Measurements from ENCODE around the gene CHORDC1. TPM values are rescaled to one million over a fixed set of nuclear protein-coding genes. Genes with fewer than 3 reads are reported as not detected.

CHORDC1 gene
- total RNA-seq, 2 experiments from 2014 or later: 62.0 to 86.2 TPM

DNA sequence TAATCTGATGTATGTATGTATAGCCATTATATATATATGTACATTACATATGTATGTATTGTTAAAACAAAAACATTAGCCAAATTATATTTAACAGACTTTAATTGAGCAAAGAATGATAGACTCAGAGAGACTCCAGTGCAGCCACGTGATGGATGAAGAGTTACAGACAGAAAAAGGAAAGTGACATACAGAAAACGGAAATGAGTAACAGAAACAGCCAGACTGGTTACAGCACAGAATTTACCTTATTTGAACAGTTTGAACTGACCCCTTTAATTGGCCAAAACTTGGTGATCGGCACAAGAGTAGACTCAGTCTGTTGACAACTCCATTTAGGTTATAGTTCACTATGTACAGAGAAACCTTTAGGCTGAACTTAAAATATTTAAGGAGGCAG lies 35.0 kb downstream of the CHORDC1 start:
- intact Hi-C loops (cut with micrococcal nuclease; ENCODE audit: unreplicated experiment): no loop called here
- no peaks in the 10 kb centered on the region for H3K4me1 ChIP-seq (ENCODE audit: insufficient read depth, low read length, poor library complexity, severe bottlenecking)
- no peaks in the 10 kb centered on the region for H3K79me2 ChIP-seq (ENCODE audit: insufficient read depth, low read depth, low read length)
- TF ChIP-seq CTCF (conservative IDR thresholded peaks at IDR 0.05; ENCODE audit: low read length): no peak
- no peak for TF ChIP-seq EZH2phosphoT487 (IDR thresholded peaks at IDR 0.05; ENCODE audit: borderline replicate concordance, low read depth, low read length)
- no peaks in the 10 kb centered on the region for H3K9me2 ChIP-seq (ENCODE audit: insufficient read depth, low read length)
- DNase-seq (ENCODE audit: low spot score): no peak
- ChIA-PET CTCF (ENCODE audit: unreplicated experiment) (no interaction called here), POLR2A (no interaction called here)
- BruUV-seq (replicated peaks): no TSS peak
- H4K20me1 ChIP-seq (ENCODE audit: insufficient read depth, low read length): no peaks in the 10 kb centered on the region
- H2AFZ ChIP-seq (ENCODE audit: low read length): no peak overlapping the region
- H3K4me3 ChIP-seq (ENCODE audit: low read depth, low read length, poor library complexity, severe bottlenecking): no peak overlapping the region
- 0 out of 2 replicates have a peak, but pooled peaks cover 4% of the 10 kb centered on the region for H3K36me3 ChIP-seq (ENCODE audit: insufficient read depth, low read length)
- H3K4me2 ChIP-seq (ENCODE audit: low read length): no peak overlapping the region
- H3K27ac ChIP-seq (ENCODE audit: low read depth, low read length, poor library complexity, severe bottlenecking): no peak overlapping the region
- H3K9me3 ChIP-seq (ENCODE audit: low read length): no peaks in the 10 kb centered on the region

- H3K27ac ChIP-seq (ENCODE audit: low read depth, low read length, poor library complexity, severe bottlenecking): no peak overlapping the region
- H4K20me1 ChIP-seq (ENCODE audit: insufficient read depth, low read length): no peaks in the 10 kb centered on the region
- no peak for DNase-seq (ENCODE audit: low spot score)
- intact Hi-C loops (cut with micrococcal nuclease; ENCODE audit: unreplicated experiment): no loop called here
- no peaks in the 10 kb centered on the region for H3K9me3 ChIP-seq (ENCODE audit: low read length)
- TF ChIP-seq EZH2phosphoT487 (IDR thresholded peaks at IDR 0.05; ENCODE audit: borderline replicate concordance, low read depth, low read length) (no peak), CTCF (conservative IDR thresholded peaks at IDR 0.05; ENCODE audit: low read length) (no peak)
- no peaks in the 10 kb centered on the region for H3K36me3 ChIP-seq (ENCODE audit: insufficient read depth, low read length)
- H3K4me2 ChIP-seq (ENCODE audit: low read length): no peak overlapping the region
- no peaks in the 10 kb centered on the region for H3K79me2 ChIP-seq (ENCODE audit: insufficient read depth, low read depth, low read length)
- H3K4me3 ChIP-seq (ENCODE audit: low read depth, low read length, poor library complexity, severe bottlenecking): no peak overlapping the region
- no peak overlapping the region for H2AFZ ChIP-seq (ENCODE audit: low read length)
- no peaks in the 10 kb centered on the region for H3K9me2 ChIP-seq (ENCODE audit: insufficient read depth, low read length)
- no TSS peak for BruUV-seq (replicated peaks)
- CTCF ChIA-PET (ENCODE audit: unreplicated experiment): no interaction called here
- H3K4me1 ChIP-seq (ENCODE audit: insufficient read depth, low read length, poor library complexity, severe bottlenecking): no peaks in the 10 kb centered on the region
- POLR2A ChIA-PET: interaction anchor here (0.8 kb wide), 1 partner anchor 11 kb away, joined by 3 read pairs; no protein-coding TSS in a partner anchor
Measured at GRCh38 chr11:90179923-90180322, 42.9 kb downstream of the CHORDC1 start.

- no peak for DNase-seq (ENCODE audit: low spot score)
- H3K79me2 ChIP-seq (ENCODE audit: insufficient read depth, low read depth, low read length): no peaks in the 10 kb centered on the region
- no peak overlapping the region for H3K4me2 ChIP-seq (ENCODE audit: low read length)
- no peaks in the 10 kb centered on the region for H3K36me3 ChIP-seq (ENCODE audit: insufficient read depth, low read length)
- no peaks in the 10 kb centered on the region for H3K9me3 ChIP-seq (ENCODE audit: low read length)
- no peaks in the 10 kb centered on the region for H4K20me1 ChIP-seq (ENCODE audit: insufficient read depth, low read length)
- POLR2A ChIA-PET: no interaction called here
- no peaks in the 10 kb centered on the region for H3K9me2 ChIP-seq (ENCODE audit: insufficient read depth, low read length)
- H3K4me3 ChIP-seq (ENCODE audit: low read depth, low read length, poor library complexity, severe bottlenecking): no peak overlapping the region
- no peak overlapping the region for H2AFZ ChIP-seq (ENCODE audit: low read length)
- BruUV-seq (replicated peaks): no TSS peak
- CTCF ChIA-PET (ENCODE audit: unreplicated experiment): no interaction called here
- H3K4me1 ChIP-seq (ENCODE audit: insufficient read depth, low read length, poor library complexity, severe bottlenecking): no peaks in the 10 kb centered on the region
- TF ChIP-seq CTCF (conservative IDR thresholded peaks at IDR 0.05; ENCODE audit: low read length) (no peak), EZH2phosphoT487 (IDR thresholded peaks at IDR 0.05; ENCODE audit: borderline replicate concordance, low read depth, low read length) (no peak)
- intact Hi-C loops (cut with micrococcal nuclease; ENCODE audit: unreplicated experiment): no loop called here
- no peak overlapping the region for H3K27ac ChIP-seq (ENCODE audit: low read depth, low read length, poor library complexity, severe bottlenecking)
Measured at GRCh38 chr11:90178751-90179150, 44.1 kb downstream of the CHORDC1 start.

All from OCI-LY7 (cell line).